ENCODE results near the gene KIAA1671.

The KIAA1671 gene

DNA sequence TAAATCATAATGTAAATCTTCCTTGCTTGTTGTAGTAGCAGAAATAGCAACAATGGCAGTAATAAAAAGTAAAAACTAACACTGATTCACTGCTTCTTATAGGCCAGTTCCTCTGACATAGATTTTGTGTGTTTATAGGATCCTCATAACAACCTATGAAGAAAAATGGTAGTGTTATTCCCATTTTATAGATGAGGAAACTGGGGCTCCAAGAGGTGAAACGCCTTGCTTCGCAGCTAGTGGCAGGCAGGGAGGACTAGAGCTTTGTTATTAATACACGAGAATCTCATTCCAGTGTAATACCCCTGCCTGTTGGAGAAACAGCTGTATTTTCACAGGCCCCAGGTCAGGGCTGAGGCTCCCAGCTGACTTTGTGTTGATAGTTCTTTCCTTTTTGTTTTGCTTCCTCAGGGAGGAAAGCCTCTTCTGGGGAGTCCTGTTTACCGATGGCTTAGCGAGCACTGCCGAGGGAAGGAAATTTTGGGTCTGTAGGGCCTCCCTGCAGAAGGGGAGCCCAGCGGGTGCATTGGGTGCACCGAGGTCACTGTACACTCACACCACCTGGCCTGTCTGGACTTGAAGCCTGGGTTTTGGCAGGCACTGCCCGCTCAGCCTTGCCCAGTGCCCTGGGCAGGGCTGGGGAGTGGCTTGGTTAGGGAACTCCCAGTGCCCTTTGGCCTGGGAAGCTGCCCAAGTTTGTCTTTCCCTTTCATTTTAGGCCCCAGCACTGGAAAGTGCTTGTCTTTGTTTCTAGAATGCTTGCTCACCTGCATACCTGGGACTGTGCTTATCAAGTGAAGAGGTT is 13.5 kb downstream of the KIAA1671 start:
- TF ChIP-seq, protein P1, sequence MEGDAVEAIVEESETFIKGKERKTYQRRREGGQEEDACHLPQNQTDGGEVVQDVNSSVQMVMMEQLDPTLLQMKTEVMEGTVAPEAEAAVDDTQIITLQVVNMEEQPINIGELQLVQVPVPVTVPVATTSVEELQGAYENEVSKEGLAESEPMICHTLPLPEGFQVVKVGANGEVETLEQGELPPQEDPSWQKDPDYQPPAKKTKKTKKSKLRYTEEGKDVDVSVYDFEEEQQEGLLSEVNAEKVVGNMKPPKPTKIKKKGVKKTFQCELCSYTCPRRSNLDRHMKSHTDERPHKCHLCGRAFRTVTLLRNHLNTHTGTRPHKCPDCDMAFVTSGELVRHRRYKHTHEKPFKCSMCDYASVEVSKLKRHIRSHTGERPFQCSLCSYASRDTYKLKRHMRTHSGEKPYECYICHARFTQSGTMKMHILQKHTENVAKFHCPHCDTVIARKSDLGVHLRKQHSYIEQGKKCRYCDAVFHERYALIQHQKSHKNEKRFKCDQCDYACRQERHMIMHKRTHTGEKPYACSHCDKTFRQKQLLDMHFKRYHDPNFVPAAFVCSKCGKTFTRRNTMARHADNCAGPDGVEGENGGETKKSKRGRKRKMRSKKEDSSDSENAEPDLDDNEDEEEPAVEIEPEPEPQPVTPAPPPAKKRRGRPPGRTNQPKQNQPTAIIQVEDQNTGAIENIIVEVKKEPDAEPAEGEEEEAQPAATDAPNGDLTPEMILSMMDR (IDR thresholded peaks at IDR 0.05) = no peak
- peaks cover 31% of the 10 kb centered on the region for H3K4me1 Mint-ChIP-seq
- peak overlapping the region; percentile 90 for H3K27ac Mint-ChIP-seq
- no peaks in the 10 kb centered on the region for H3K27me3 Mint-ChIP-seq (ENCODE audit: low read depth, poor library complexity)
- no peaks in the 10 kb centered on the region for H3K9me3 Mint-ChIP-seq
- DNase-seq = no peak
- H3K36me3 Mint-ChIP-seq (ENCODE audit: low read depth) = peaks cover 13% of the 10 kb centered on the region
- H3K4me3 Mint-ChIP-seq = no peak overlapping the region

DNA sequence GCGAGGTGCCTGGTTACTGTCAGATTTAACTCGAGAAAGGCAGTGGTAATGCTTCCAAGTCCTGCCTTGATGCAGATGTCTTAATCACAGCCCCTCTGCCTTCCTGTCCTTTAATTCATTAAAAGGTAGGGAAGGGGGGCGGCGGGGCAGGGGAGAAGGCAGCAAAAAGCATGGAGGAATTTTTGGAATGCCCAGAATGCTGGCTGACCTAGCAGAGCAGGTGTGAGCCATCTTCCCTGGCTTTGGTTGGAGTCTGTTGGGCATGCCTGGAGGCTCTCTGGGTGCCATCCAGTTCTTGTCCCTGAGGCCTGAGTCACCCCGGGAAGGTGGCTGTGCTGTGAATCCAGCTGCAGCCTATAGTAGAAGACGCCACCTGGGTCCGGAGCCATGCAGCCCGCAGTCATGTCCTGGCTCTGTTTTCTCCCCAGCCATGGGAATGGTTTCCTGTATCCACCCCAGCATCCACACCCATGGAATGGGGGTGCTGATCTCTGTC is 15.6 kb downstream of the KIAA1671 start:
- DNase-seq = no peak
- H3K27ac Mint-ChIP-seq = no peak overlapping the region
- H3K4me3 Mint-ChIP-seq = no peak overlapping the region
- peaks cover 5% of the 10 kb centered on the region for H3K36me3 Mint-ChIP-seq (ENCODE audit: low read depth)
- no peaks in the 10 kb centered on the region for H3K9me3 Mint-ChIP-seq
- TF ChIP-seq, protein P1 (IDR thresholded peaks at IDR 0.05) = no peak
- H3K27me3 Mint-ChIP-seq (ENCODE audit: low read depth, poor library complexity) = peaks cover 6% of the 10 kb centered on the region
- peaks cover 34% of the 10 kb centered on the region for H3K4me1 Mint-ChIP-seq

DNA sequence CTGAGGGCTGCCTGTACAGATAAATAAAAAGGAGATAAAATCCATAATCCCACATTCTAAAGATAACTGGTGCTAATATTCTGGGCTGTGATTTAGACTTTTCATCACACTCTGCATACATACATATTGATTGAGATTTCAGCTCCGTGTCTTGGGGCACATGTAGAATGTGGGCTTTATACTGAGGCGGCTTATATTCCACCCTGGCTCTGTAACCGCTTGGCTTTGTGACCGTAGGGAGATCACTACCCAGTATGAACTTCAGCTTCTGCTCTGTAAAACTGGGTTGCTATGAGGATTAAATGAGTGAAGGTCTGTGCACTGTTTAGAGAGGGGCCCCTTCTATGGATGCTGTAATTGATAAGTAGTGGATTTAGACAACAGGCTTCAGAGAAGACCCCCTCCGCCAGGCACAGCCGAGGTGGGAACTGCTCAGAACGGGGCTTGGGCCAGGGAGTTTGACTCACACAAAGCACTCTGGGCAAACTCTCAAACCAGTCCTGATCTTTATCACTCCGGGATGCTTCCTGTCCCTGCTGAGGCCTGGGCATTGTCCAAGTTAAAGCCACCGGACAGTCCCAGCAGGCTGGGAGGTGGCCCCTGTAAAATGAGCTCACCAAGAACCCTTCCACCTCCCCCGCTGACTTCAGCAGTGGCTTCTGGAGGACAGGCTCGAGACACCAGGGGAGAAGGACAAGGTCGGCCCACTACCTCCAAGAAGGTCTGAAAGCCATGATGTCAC is 17.2 kb downstream of the KIAA1671 start:
- H3K4me3 Mint-ChIP-seq = no peak overlapping the region
- TF ChIP-seq, protein P1 (IDR thresholded peaks at IDR 0.05) = no peak
- peak overlapping the region; percentile 57 for H3K27ac Mint-ChIP-seq
- H3K9me3 Mint-ChIP-seq = no peaks in the 10 kb centered on the region
- DNase-seq = no peak
- peaks cover 6% of the 10 kb centered on the region for H3K27me3 Mint-ChIP-seq (ENCODE audit: low read depth, poor library complexity)
- peaks cover 3% of the 10 kb centered on the region for H3K36me3 Mint-ChIP-seq (ENCODE audit: low read depth)
- H3K4me1 Mint-ChIP-seq = peaks cover 31% of the 10 kb centered on the region

DNA sequence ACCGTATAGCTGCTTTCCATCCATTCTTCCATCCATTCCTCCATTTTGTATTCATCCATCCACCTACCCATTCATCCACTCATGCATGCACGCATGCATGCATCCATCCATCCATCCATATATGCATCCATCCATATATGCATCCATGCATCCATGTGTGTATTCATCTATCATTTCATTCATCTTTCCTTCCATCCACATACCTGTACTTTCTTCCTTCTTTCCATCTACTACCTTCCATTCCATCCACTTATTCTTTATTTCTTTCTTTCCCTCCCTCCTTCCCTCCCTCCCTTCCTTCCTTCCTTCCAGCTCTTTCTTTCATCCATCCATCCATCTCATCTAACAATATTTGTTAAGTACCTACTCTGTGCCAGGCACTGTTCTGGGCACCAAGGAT is 19.9 kb downstream of the KIAA1671 start:
- Mint-ChIP-seq H3K4me3 (no peak overlapping the region), H3K4me1 (peaks cover 41% of the 10 kb centered on the region), H3K27me3 (ENCODE audit: low read depth, poor library complexity) (peaks cover 6% of the 10 kb centered on the region), H3K27ac (no peak overlapping the region), H3K9me3 (no peaks in the 10 kb centered on the region), H3K36me3 (ENCODE audit: low read depth) (no peaks in the 10 kb centered on the region)
- TF ChIP-seq, protein P1 (IDR thresholded peaks at IDR 0.05) = no peak
- DNase-seq = no peak

DNA sequence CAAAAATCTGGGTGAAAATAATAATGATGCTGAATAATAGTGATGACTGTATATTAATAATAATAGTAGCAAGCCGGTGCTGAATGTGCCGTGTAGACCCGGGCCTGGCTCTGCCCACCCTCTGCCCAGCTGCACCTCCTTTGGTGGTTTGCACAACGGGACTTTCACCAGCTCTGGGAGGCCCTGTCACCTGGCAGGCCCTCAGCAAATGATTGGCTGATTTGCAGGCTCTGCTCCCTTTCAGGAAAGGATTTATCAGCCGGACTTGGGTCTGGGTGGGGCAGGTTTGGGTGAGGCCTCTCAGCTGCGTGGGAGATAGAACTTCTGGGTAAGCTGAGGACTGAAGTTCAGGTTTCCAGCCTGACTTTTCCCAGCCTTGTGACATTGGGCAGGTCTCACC is 21.4 kb downstream of the KIAA1671 start:
- TF ChIP-seq, protein P1 (IDR thresholded peaks at IDR 0.05) = no peak
- Mint-ChIP-seq H3K9me3 (no peaks in the 10 kb centered on the region), H3K27ac (no peak overlapping the region), H3K4me1 (peaks cover 52% of the 10 kb centered on the region), H3K36me3 (ENCODE audit: low read depth) (no peaks in the 10 kb centered on the region), H3K4me3 (no peak overlapping the region), H3K27me3 (ENCODE audit: low read depth, poor library complexity) (peaks cover 6% of the 10 kb centered on the region)
- no peak for DNase-seq

All from nephron progenitor cell (in vitro differentiated cells).